Heart left ventricle (tissue), 16 donors: ENCODE data around the gene VRK2. TPM values are rescaled to one million over a fixed set of nuclear protein-coding genes. Genes with fewer than 3 reads are reported as not detected.
A peak's percentile ranks its signal among the peaks of the same experiment; 100 is the strongest.

Experiments used
- ATAC-seq, 4 donors: fragments of 200-7000 bp; cut with Tn5 transposase; one replicate each; pipeline ENCODE4 v1.9.1; 2020 to 2022; ENCODE audit warnings: moderate library complexity in 4 of 4, mild to moderate bottlenecking in 3 of 4, moderate number of reproducible peaks in 1 of 4
- DNase-seq, 5 donors: peaks; one replicate each; pipeline ENCODE4 v3.0.0-alpha.2; 2020
- H3K27ac ChIP-seq, 12 donors: fragments of 200-600 bp; sonication (generic) in 4 of 12; one replicate each; pipeline versions ENCODE4 v1.5.0 to v1.8.0; 2016 to 2022; ENCODE audit warnings: mild to moderate bottlenecking in 2 of 12
- H3K27me3 ChIP-seq, 9 donors: fragments of 200-600 bp; sonication (generic) in 2 of 9; one replicate each; pipeline versions ENCODE4 v1.5.1 to v1.8.0; 2016 to 2022; ENCODE audit warnings: mild to moderate bottlenecking in 3 of 9
- H3K36me3 ChIP-seq, 9 donors: fragments of 200-600 bp; sonication (generic) in 2 of 9; one replicate each; pipeline versions ENCODE4 v1.5.0 to v1.8.0; 2018 to 2022; ENCODE audit warnings: mild to moderate bottlenecking in 2 of 9
- H3K4me1 ChIP-seq, 12 donors: fragments of 200-600 bp; sonication (generic) in 4 of 12; one replicate each; pipeline versions ENCODE4 v1.5.0 to v1.8.0; 2016 to 2022; ENCODE audit warnings: mild to moderate bottlenecking in 3 of 12
- H3K4me3 ChIP-seq, 12 donors: fragments of 200-600 bp; sonication (generic) in 4 of 12; one replicate each; pipeline versions ENCODE4 v1.5.0 to v1.8.0; 2017 to 2022; ENCODE audit warnings: mild to moderate bottlenecking in 9 of 12, moderate library complexity in 4 of 12
- H3K9me3 ChIP-seq, 12 donors: fragments of 200-600 bp; sonication (generic) in 4 of 12; one replicate each; pipeline versions ENCODE4 v1.5.0 to v1.8.0; 2016 to 2022; ENCODE audit warnings: mild to moderate bottlenecking in 1 of 12
- CTCF ChIP-seq, 12 donors: fragments of 200-600 bp; sonication (generic) in 4 of 12; IDR thresholded peaks; one replicate each; pipeline versions ENCODE4 v1.5.0 to v1.8.0; 2018 to 2022; ENCODE audit warnings: antibody characterized with exemption in 12 of 12, mild to moderate bottlenecking in 5 of 12
- POLR2A ChIP-seq, 2 donors: fragments of 450-650 bp; IDR thresholded peaks; one replicate each; pipeline ENCODE4 v1.6.1; 2017; ENCODE audit warnings: antibody characterized with exemption in 2 of 2, mild to moderate bottlenecking in 2 of 2, moderate library complexity in 2 of 2
- WGBS, 4 donors: extraction: QIAGEN DNeasy Blood & Tissue Kit in 2 of 4; methylation state at CpG; one replicate each; pipeline versions ENCODE4 v1.1.5 to v1.1.7; 2013 to 2018; 5-methylcytosine and 5-hydroxymethylcytosine counted together
- intact Hi-C, 10 donors: fragments of 100-400 bp; cut with DNase I; formaldehyde crosslinking; loops; one replicate each; pipeline versions ENCODE4 v1.11.1 to v1.14.2; 2022
- polyA plus RNA-seq, 2 donors: library from polyadenylated mRNA; stranded (reverse); fragments of 200-250 nt; gene quantifications; one replicate each; pipeline ENCODE4 v1.2.3, GENCODE V29; 2013
- total RNA-seq, 9 donors: library from RNA; depleted of rRNA in 2 of 9; stranded (reverse); fragments of >200 nt in 2 of 9; fragmentation: NEBNext Ultra II Directional in 3 of 9; extraction: Animal tissue kit (Norgen Biotek cat#: 25700) in 3 of 9; gene quantifications; one replicate each; pipeline versions ENCODE4 v1.1.0 to v1.2.4, GENCODE V29; 2016 to 2023
- donor health status: ischemic (EF 13 %, LVEDD 7.1; RV severe dilation, severe dysfunction).
- donor health status: healthy with polysubstance abuse.
- donor health status: DM: no; HTN: yes; CAD: no.
- donor health status: DM: no; HTN: no; CAD: no.
- donor health status: ischemic (EF 25% LVEDD 6.9; RV normal size, moderate dysfunction).
- donor health status: ischemic (EF 25% LVEDD 5.7; RV mildly dilated, moderate dysfunction).
- donor health status: healthy.
- donor health status: DM: yes; HTN: yes; CAD: no.
- donor health status: ischemic (EF 35%, LVEDD 5.7; RV mildly dilated, moderate dysfunction).
- donor health status: nonischemic (EF 11% LVEDD 7.7; RV severe dilation, severe dysfunction).
- donor health status: DM: yes; HTN: yes; CAD: no.
- donor health status: PGD.
- donor health status: ischemic (EF 29% LVEDD 5.4; RV normal size, mild dysfunction).
- donor health status: nonischemic (EF 23%, LVEDD 6.1; RV moderate dilation, normal function).

Gene VRK2
- total and polyA plus RNA-seq, 11 donors: 8.0 to 35.0 (median 26.8) TPM

GRCh38 chr2:58063641-58064040 lies 17.0 kb downstream of the VRK2 start:
- 50 to 66% (median 60%) methylated on average over 2 of the region's 2 CpGs for WGBS, 4 donors
- H3K27ac ChIP-seq: no peak overlapping the region
- TF ChIP-seq CTCF (IDR thresholded peaks at IDR 0.05) (no peak), POLR2A (IDR thresholded peaks at IDR 0.05) (no peak)
- H3K27me3 ChIP-seq: no peaks in the 10 kb centered on the region
- DNase-seq (no peak), ATAC-seq (peak in 1 of 4 donors; percentile 54)
- peaks cover 0 to 33% (median 16%) of the 10 kb centered on the region in 9 donors for H3K36me3 ChIP-seq
- intact Hi-C loops: no loop called here
- H3K4me3 ChIP-seq: no peak overlapping the region
- peaks cover 0 to 13% (median 2%) of the 10 kb centered on the region in 12 donors for H3K4me1 ChIP-seq
- H3K9me3 ChIP-seq: no peaks in the 10 kb centered on the region

GRCh38 chr2:58064086-58064485 lies 17.5 kb downstream of the VRK2 start:
- DNase-seq (no peak), ATAC-seq (no peak)
- H3K27ac ChIP-seq: no peak overlapping the region
- no peaks in the 10 kb centered on the region for H3K27me3 ChIP-seq
- intact Hi-C loops: no loop called here
- H3K36me3 ChIP-seq: peaks cover 0 to 31% (median 12%) of the 10 kb centered on the region in 9 donors
- peaks cover 0 to 2% (median 0%) of the 10 kb centered on the region in 12 donors for H3K9me3 ChIP-seq
- H3K4me1 ChIP-seq: peaks cover 0 to 8% (median 0%) of the 10 kb centered on the region in 12 donors
- TF ChIP-seq CTCF (IDR thresholded peaks at IDR 0.05): no peak
- TF ChIP-seq POLR2A (IDR thresholded peaks at IDR 0.05): no peak
- WGBS, 4 donors: 85 to 90% (median 86%) methylated on average over 2 of the region's 2 CpGs
- no peak overlapping the region for H3K4me3 ChIP-seq

- ATAC-seq: no peak
- Histone ChIP-seq H3K4me3 (no peak overlapping the region), H3K9me3 (peaks cover 0 to 9% (median 0%) of the 10 kb centered on the region in 12 donors), H3K27ac (no peak overlapping the region), H3K27me3 (no peaks in the 10 kb centered on the region), H3K4me1 (peaks cover 0 to 8% (median 0%) of the 10 kb centered on the region in 12 donors), H3K36me3 (peaks cover 0 to 30% (median 11%) of the 10 kb centered on the region in 9 donors)
- DNase-seq: no peak
- intact Hi-C loops: no loop called here
- no peak for TF ChIP-seq CTCF (IDR thresholded peaks at IDR 0.05)
- TF ChIP-seq POLR2A (IDR thresholded peaks at IDR 0.05): no peak
- WGBS, 4 donors: 93 to 100% (median 96%) methylated on average over 1 of the region's 1 CpG
Observed at GRCh38 chr2:58065248-58065647, 18.6 kb downstream of the VRK2 start.

GRCh38 chr2:58067001-58067400 lies 20.4 kb downstream of the VRK2 start:
- H3K4me3 ChIP-seq: no peak overlapping the region
- H3K27ac ChIP-seq: no peak overlapping the region
- WGBS, 4 donors: 91 to 100% (median 99%) methylated on average over 2 of the region's 2 CpGs
- H3K36me3 ChIP-seq: peaks cover 0 to 21% (median 0%) of the 10 kb centered on the region in 9 donors
- peaks cover 0 to 8% (median 0%) of the 10 kb centered on the region in 12 donors for H3K4me1 ChIP-seq
- DNase-seq: no peak
- H3K9me3 ChIP-seq: peaks cover 0 to 16% (median 0%) of the 10 kb centered on the region in 12 donors
- no peaks in the 10 kb centered on the region for H3K27me3 ChIP-seq
- TF ChIP-seq CTCF (IDR thresholded peaks at IDR 0.05): no peak
- TF ChIP-seq POLR2A (IDR thresholded peaks at IDR 0.05): no peak
- ATAC-seq: no peak
- intact Hi-C loops: no loop called here
